ENCODE results near the gene NCOA6. TPM values are rescaled to one million over a fixed set of nuclear protein-coding genes. Genes with fewer than 3 reads are reported as not detected.

The NCOA6 gene
- 10 to 100 TPM; 15.7 to 17.2 TPM for total RNA-seq

- Mint-ChIP-seq H3K9me3 (no peaks in the 10 kb centered on the region), H3K4me1 (ENCODE audit: low read depth) (peaks cover 34% of the 10 kb centered on the region), H3K4me3 (peak within 1 kb of the TSS; percentile 94), H3K27ac (peak within 1 kb of the TSS; percentile 94), H3K27me3 (no peaks in the 10 kb centered on the region), H3K36me3 (ENCODE audit: low read depth) (peaks cover 10% of the 10 kb centered on the region)
- ATAC-seq = peak; percentile 76
- POLR2A ChIA-PET = interaction anchor here (0.6 kb wide), 2 partner anchors 145 to 459 kb away, joined by 3 to 4 read pairs; partner anchors contain the start of gene EIF6
- DNase-seq = peak; percentile 87
- CTCF ChIA-PET = interaction anchor here (0.8 to 1.3 kb wide), 5 partner anchors 9 to 443 kb away, joined by 3 to 4 read pairs (median 3); partner anchors contain the start of gene TRPC4AP
- no peak for TF ChIP-seq CTCF (IDR thresholded peaks at IDR 0.05)
- intact Hi-C loops (cut with micrococcal nuclease) = no loop called here
These were observed at the start of gene NCOA6 for GRCh38 chr20:34825530-34826362. Gene NCOA6, minus strand, starts transcription at chr20:34825651. Its CDS starts 43,296 bp downstream, at chr20:34782355.

GRCh38 chr20:34874094-34874654, 48.7 kb upstream of the NCOA6 start:
- intact Hi-C loops (cut with micrococcal nuclease) = loop anchor here (2.0 kb wide), 1 partner anchor 87 kb away; no protein-coding TSS in a partner anchor
- Mint-ChIP-seq H3K9me3 (no peaks in the 10 kb centered on the region), H3K4me1 (ENCODE audit: low read depth) (peaks cover 57% of the 10 kb centered on the region), H3K4me3 (peak overlapping the region; percentile 79), H3K27ac (no peak overlapping the region), H3K36me3 (ENCODE audit: low read depth) (no peaks in the 10 kb centered on the region), H3K27me3 (no peaks in the 10 kb centered on the region)
- POLR2A ChIA-PET = interaction anchor here (1.6 kb wide), 1 partner anchor 81 kb away, joined by 8 read pairs; the partner anchor contains the start of genes GSS and MYH7B
- CTCF ChIA-PET = interaction anchor here (0.6 to 6.4 kb wide), 20 partner anchors 9 to 222 kb away, joined by 3 to 94 read pairs (median 4); partner anchors contain the start of genes GSS and MYH7B
- peak; percentile 91 for TF ChIP-seq CTCF (IDR thresholded peaks at IDR 0.05)
- DNase-seq (peak; percentile 82), ATAC-seq (peak; percentile 32)

DNA sequence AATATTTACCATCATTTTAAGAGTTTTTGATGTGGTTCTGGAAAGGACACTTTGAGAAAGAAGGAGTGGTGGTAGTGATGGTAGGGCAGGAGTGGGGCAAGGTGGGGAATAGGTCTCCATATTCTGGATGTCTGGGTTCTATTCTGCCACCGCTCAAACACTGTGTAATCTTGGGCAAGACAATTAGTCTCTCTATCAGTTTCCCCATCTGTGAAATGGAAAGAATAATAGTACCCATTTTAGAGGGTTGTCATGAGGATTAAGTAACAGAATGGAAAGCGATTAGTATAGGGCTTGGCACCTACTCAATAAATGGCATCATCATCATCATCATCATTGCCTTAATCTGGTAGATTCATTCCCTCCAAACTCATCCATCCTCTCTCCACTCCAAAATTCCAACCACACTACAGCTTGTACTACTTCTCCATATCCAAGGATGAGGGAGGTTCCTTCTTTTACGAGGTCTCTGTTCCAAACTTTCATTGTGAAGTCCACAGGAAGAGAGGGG, 48.2 kb upstream of the NCOA6 start:
- Mint-ChIP-seq H3K4me1 (ENCODE audit: low read depth) (peaks cover 57% of the 10 kb centered on the region), H3K36me3 (ENCODE audit: low read depth) (no peaks in the 10 kb centered on the region), H3K4me3 (peak overlapping the region; percentile 79), H3K9me3 (no peaks in the 10 kb centered on the region), H3K27ac (no peak overlapping the region), H3K27me3 (no peaks in the 10 kb centered on the region)
- TF ChIP-seq CTCF (IDR thresholded peaks at IDR 0.05) = no peak
- DNase-seq (no peak), ATAC-seq (no peak)
- POLR2A ChIA-PET = interaction anchor here (1.6 kb wide), 1 partner anchor 82 kb away, joined by 8 read pairs; the partner anchor contains the start of genes GSS and MYH7B
- CTCF ChIA-PET = interaction anchor here (0.7 to 6.4 kb wide), 21 partner anchors 10 to 411 kb away, joined by 3 to 94 read pairs (median 5); partner anchors contain the start of genes EIF6, GSS and MYH7B
- intact Hi-C loops (cut with micrococcal nuclease) = loop anchor here (2.0 kb wide), 1 partner anchor 87 kb away; no protein-coding TSS in a partner anchor

- peaks cover 53% of the 10 kb centered on the region for H3K4me1 Mint-ChIP-seq (ENCODE audit: low read depth)
These were observed 47.3 kb upstream of the NCOA6 start, which contains the start of gene GGT7 for GRCh38 chr20:34872622-34873224. Gene GGT7, minus strand, starts transcription at chr20:34872856. Its CDS starts 41 bp downstream, at chr20:34872815.

More at GRCh38 chr20:34872622-34873224, 47.3 kb upstream of the NCOA6 start, which contains the start of gene GGT7:
- no peaks in the 10 kb centered on the region for H3K9me3 Mint-ChIP-seq
- ChIA-PET CTCF (interaction anchor here (1.0 to 6.4 kb wide), 11 partner anchors 9 to 412 kb away, joined by 3 to 94 read pairs (median 6); partner anchors contain the start of genes EIF6, GSS and MYH7B), POLR2A (interaction anchor here (1.1 to 1.7 kb wide), 3 partner anchors 68 to 356 kb away, joined by 3 to 8 read pairs (median 4); partner anchors contain the start of genes DYNLRB1, GSS and MYH7B)
- peak within 1 kb of the TSS; percentile 79 for H3K4me3 Mint-ChIP-seq
- H3K36me3 Mint-ChIP-seq (ENCODE audit: low read depth) = no peaks in the 10 kb centered on the region
- ATAC-seq (peak; percentile 49), DNase-seq (peak; percentile 90)
- peak within 1 kb of the TSS; percentile 66 for H3K27ac Mint-ChIP-seq
- peak; percentile 70 for TF ChIP-seq CTCF (IDR thresholded peaks at IDR 0.05)
- intact Hi-C loops (cut with micrococcal nuclease) = no loop called here
- no peaks in the 10 kb centered on the region for H3K27me3 Mint-ChIP-seq

All from activated CD8-positive, alpha-beta T cell treated with anti-CD3 and anti-CD28 coated beads for 36 hours (primary cell).